ENCODE data around the gene C22orf23.

Gene C22orf23

GRCh38 chr22:37917874-37918548 is 35.4 kb downstream of the C22orf23 start (continued):
- TF ChIP-seq ZNF23 (tag by site-specific recombination; IDR thresholded peaks at IDR 0.05; ENCODE audit: borderline replicate concordance) (no peak), ZEB2 (tag by site-specific recombination; IDR thresholded peaks at IDR 0.05) (no peak), ZNF169 (tag by site-specific recombination; IDR thresholded peaks at IDR 0.05) (no peak), ZBTB49 (tag by site-specific recombination; IDR thresholded peaks at IDR 0.05; ENCODE audit: low read depth) (no peak), ZNF558 (tag by site-specific recombination; IDR thresholded peaks at IDR 0.05) (no peak), KLF8 (tag by site-specific recombination; IDR thresholded peaks at IDR 0.05) (no peak)

- no peak overlapping the region for H3K27ac ChIP-seq (ENCODE audit: extremely low read depth, low read depth, low read length)
- H3K9me3 ChIP-seq (ENCODE audit: control insufficient read depth, insufficient read depth, low read depth, low read length), result no peaks in the 10 kb centered on the region
- no peak for TF ChIP-seq ZNF112 (tag by site-specific recombination; IDR thresholded peaks at IDR 0.05)
- no peak for TF ChIP-seq ZNF138 (tag by site-specific recombination; IDR thresholded peaks at IDR 0.05; ENCODE audit: borderline replicate concordance)
- no peak for TF ChIP-seq ZBTB7A (tag by site-specific recombination; IDR thresholded peaks at IDR 0.05; ENCODE audit: low read depth)
- TF ChIP-seq ZSCAN30 (tag by site-specific recombination; IDR thresholded peaks at IDR 0.05), result no peak
- TF ChIP-seq KLF9 (tag by site-specific recombination; IDR thresholded peaks at IDR 0.05; ENCODE audit: low read depth), result no peak
- TF ChIP-seq IKZF3 (tag by site-specific recombination; IDR thresholded peaks at IDR 0.05), result no peak
- TF ChIP-seq AEBP2 (tag by site-specific recombination; IDR thresholded peaks at IDR 0.05; ENCODE audit: borderline replicate concordance), result no peak
- TF ChIP-seq ZNF555 (tag by site-specific recombination; conservative IDR thresholded peaks at IDR 0.05), result no peak
- TF ChIP-seq REPIN1 (tag by site-specific recombination; IDR thresholded peaks at IDR 0.05; ENCODE audit: low read depth), result no peak
- H3K4me3 ChIP-seq (ENCODE audit: low read depth, low read length), result no peak overlapping the region
- H3K36me3 ChIP-seq (ENCODE audit: control insufficient read depth in 2 of 2, insufficient read depth in 1 of 2, low read length in 2 of 2), result peaks cover 46 to 85% of the 10 kb centered on the region in 2 experiments; a peak in 2 of 3 replicates
- ChIA-PET POLR2A (interaction anchor here (0.7 to 4.3 kb wide), 3 partner anchors 11 to 19 kb away, joined by 3 to 25 read pairs (median 7); partner anchors contain the start of gene MICALL1), CTCF (interaction anchor here (1.1 to 1.7 kb wide), 2 partner anchors 21 to 49 kb away, joined by 4 read pairs; no protein-coding TSS in a partner anchor)
- no peaks in the 10 kb centered on the region for H3K4me1 ChIP-seq (ENCODE audit: control insufficient read depth, insufficient read depth, low read length)
These were observed 37.1 kb downstream of the C22orf23 start for GRCh38 chr22:37916311-37916710.

DNA sequence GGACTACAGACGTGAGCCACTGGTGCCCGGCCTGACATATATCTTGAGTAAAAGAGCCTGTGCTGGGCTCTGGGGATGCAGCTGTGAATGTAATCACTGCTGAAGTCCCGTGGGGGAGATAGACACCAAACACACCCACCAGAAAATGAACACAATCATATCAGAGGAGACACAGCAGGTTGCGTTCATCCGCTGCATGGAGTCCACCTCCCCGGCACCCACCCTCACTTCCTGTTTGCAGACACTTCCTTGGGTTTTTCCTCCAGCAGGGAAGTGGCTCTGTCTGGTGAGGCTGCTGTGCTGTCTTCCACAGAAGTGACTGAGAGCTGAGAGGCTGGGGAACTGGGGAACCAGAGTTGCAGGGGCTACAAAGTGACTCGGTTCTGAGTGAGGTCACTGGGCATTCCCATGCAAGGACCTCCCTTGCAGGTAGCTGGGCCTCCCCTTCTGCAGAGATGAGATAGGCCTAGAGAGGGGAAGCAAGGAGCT is 40.1 kb downstream of the C22orf23 start:
- Histone ChIP-seq H3K27ac (ENCODE audit: extremely low read depth, low read depth, low read length) (0 out of 2 replicates have a peak overlapping the region, but pooled peaks have one; percentile 51), H3K36me3 (ENCODE audit: control insufficient read depth in 2 of 2, insufficient read depth in 1 of 2, low read length in 2 of 2) (peaks cover 31 to 75% of the 10 kb centered on the region in 2 experiments; a peak in 2 of 3 replicates), H3K9me3 (ENCODE audit: control insufficient read depth, insufficient read depth, low read depth, low read length) (no peaks in the 10 kb centered on the region), H3K4me1 (ENCODE audit: control insufficient read depth, insufficient read depth, low read length) (no peaks in the 10 kb centered on the region; the same call in 1 of the 2 replicates), H3K4me3 (ENCODE audit: low read depth, low read length) (no peak overlapping the region)
- ChIA-PET CTCF (interaction anchor here (1.2 to 1.9 kb wide), 2 partner anchors 17 to 21 kb away, joined by 5 to 7 read pairs; no protein-coding TSS in a partner anchor), POLR2A (interaction anchor here (0.8 to 4.3 kb wide), 2 partner anchors 8 to 14 kb away, joined by 3 to 25 read pairs; partner anchors contain the start of gene MICALL1)
- TF ChIP-seq EGR2 (tag by site-specific recombination; IDR thresholded peaks at IDR 0.05; ENCODE audit: low read depth) (0 out of 2 replicates have a peak, but pooled peaks have one; percentile 19), ZNF112 (tag by site-specific recombination; IDR thresholded peaks at IDR 0.05) (no peak), BCL11B (tag by site-specific recombination; IDR thresholded peaks at IDR 0.05; ENCODE audit: low read depth) (no peak), ZNF155 (tag by site-specific recombination; IDR thresholded peaks at IDR 0.05) (no peak), ZNF350 (tag by site-specific recombination; IDR thresholded peaks at IDR 0.05) (no peak), ZNF654 (tag by site-specific recombination; IDR thresholded peaks at IDR 0.05; ENCODE audit: low read depth) (no peak), ZNF670 (tag by site-specific recombination; IDR thresholded peaks at IDR 0.05; ENCODE audit: low read depth) (no peak), ZNF830 (tag by site-specific recombination; IDR thresholded peaks at IDR 0.05; ENCODE audit: low read depth) (no peak), ZIC2 (tag by site-specific recombination; IDR thresholded peaks at IDR 0.05) (peak; percentile 37), ATF2 (tag by site-specific recombination; IDR thresholded peaks at IDR 0.05; ENCODE audit: low read depth) (no peak), KLF9 (tag by site-specific recombination; IDR thresholded peaks at IDR 0.05; ENCODE audit: low read depth) (no peak)
